HG02938 (cell line): ENCODE data around the gene PDHA1.

Experiments used
- ATAC-seq: cut with Tn5 transposase; IDR thresholded peaks from one replicate; pipeline ENCODE4 v1.9.1; 2021; ENCODE audit warnings: mild to moderate bottlenecking, moderate library complexity; ENCODE audit not compliant: unreplicated experiment

PDHA1 gene

DNA sequence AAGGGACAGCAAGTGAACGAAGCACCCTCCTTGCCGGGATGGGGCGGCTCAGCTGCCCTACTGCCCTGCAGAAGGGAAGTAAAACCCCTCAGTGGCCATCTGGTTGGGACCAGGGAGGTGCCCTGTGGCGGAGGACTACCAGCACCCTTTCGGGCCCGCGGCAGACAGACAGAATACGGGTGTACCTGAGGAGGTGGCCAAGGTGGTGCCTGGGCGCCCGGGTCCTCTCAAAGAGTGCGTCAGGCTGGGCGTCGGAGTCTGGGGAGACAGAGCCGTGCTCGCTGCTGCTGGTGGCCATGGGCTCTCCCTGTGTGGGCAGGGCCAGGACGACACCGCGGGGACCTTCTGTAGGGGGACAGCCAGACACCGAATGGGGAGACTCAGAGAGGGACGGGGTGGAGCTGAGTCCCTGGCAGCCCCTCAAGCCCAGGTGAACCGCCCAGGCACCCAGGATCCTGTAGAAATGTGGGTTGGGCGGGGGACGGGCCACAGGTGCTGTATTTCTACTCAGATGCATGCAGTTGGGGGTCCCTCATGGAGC is 29.7 kb downstream of the PDHA1 start:
- no peak for ATAC-seq

DNA sequence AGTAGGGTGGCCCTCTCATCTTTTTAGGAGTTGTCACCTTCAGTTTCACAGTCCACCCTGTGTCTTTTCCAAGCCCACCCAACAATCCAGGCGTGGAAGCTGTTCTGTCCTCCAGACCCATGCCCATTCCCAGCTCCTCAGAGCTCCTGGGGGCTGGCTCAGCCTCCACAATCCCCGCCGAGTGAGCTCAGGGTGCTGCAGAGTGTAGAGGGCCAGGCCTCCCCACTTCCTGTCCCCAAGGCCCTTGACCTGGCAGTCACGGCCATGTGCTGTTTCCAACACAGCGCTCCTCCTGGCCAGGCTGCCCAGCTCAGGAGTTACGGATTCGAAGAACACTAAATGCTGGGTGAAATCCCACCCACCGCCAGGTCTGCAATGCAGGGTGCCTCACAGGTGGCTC is 31.8 kb downstream of the PDHA1 start:
- ATAC-seq, result no peak

DNA sequence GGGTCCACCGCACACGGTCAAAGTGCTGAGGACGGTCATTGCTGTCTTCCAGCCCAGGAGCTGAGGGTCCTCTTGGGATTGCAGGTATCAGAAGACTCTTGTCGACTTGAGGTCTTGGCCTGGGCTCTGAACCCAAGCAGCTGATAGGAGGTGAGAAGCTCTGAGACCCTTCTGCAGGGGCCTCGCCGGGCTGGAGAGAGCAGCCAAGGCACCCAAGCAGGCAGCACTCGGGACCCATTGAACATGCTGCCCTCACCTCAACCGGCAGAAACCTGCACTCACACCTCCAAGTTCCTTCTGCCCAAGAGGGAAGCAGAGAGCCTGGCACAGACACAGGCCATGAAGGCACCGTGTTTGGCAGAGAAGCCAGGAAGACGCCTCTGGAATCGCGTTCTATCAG is 34.1 kb downstream of the PDHA1 start:
- ATAC-seq, result no peak

DNA sequence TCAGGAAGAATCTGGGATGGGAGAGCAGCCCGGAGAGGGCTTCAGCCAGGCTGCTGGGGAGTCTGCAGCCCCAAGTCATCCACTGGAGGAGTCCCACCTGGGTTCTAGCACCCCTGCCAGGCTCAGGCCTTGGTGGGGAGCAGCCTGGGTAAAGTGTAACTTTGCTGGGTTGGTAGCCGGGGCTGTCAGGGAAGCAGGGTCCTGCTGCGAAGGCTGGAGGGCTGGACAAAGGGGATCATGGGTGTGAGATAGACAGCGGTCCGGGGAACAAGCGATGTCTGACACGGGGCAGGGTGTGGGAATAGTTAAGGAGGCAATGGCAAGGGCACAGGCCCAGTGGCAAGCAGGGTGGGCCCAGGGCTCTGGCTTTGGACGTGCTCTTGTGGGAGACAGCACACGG is 37.6 kb downstream of the PDHA1 start:
- no peak for ATAC-seq

DNA sequence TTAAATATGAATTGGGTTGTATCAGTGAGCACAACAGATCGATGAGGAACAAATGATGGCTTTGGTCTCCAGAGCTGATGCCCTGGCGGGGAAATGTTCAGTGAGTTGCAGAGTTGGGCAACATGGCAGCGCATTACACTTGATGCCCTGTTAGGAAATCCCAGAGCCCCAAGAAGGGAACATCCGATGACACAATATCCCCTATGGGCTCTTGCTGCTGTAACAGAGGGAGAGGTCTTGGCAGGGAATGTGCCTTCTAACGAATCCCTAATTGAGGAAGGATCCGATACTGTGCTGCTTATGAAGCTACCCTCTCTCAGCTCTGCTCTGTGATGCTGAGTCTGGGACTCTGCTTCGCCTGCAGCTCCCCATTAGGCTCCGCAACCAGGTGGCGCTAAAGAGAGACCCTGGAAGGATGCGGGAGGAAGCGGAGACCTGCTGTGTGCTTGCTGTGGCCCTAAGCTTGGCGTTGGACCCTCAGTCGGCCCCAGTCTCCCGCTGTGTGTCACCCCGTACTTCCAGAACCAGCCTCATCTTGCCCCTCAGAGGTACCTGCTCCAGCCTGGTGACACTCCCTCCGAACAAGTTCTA is 38.9 kb downstream of the PDHA1 start:
- no peak for ATAC-seq

DNA sequence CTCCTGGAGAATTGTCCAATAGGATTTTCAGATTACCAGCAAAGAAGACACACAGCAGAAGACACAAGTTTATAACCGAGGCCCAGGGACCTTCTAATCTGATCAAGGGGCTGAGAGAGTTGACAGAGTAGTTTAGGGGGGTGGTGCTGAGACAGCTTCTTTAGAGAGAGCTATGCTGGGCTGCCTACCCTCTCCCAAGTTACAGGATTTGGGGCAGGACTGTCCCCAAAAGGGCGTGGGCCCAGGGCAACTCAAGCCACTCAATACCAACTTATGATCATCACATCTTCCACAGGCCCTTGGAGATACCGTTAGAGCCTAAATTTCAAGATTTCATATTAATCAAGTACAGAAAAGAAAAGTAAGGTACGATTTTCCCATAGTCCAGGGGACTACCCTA is 43.0 kb downstream of the PDHA1 start:
- ATAC-seq, result no peak

DNA sequence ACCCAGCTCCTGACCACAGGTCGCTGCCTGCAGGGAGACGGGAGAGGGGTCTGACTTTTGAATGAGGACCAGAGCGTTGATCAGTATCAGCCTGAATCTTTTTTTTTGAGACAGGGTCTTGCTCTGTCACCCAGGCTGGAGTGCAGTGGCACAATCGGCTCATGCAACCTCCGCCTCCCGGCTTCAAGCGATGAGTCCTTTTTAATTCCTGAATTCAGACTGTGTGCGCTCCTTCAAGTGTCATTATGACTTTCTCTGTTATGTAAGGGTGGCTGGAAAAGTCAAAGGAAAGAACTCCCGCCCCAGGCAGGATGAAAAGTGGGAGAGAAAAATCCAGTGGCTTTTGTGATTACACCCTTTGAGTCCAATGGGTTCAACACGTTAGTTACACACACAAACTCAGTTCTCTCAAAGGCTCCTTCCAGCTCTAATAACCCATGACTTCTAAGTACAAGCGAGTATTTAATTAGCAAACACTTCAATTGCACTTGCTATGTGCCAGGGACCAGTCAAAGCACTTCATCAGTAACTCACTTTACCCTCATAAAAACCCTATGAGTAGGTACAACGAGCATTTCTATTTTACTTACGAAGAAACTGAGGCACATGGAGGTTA is 44.4 kb downstream of the PDHA1 start:
- no peak for ATAC-seq

DNA sequence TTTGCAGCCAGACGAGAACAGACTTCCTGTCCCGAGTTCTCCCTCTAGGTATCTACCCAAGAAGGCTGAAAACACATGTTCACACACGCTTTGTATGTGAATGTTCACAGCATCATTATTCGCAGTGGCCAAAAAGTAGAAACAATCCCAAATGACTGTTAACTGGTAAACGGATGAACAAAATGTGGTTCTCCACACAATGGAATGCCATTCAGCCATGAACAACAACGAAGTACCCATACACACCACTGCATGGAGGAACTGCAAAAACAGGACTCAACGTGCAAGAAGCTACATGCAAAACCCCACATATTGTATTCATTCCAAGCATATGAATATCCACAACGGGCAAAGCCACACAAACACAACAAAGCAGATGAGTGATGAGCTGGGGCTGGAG is 45.0 kb downstream of the PDHA1 start:
- no peak for ATAC-seq

DNA sequence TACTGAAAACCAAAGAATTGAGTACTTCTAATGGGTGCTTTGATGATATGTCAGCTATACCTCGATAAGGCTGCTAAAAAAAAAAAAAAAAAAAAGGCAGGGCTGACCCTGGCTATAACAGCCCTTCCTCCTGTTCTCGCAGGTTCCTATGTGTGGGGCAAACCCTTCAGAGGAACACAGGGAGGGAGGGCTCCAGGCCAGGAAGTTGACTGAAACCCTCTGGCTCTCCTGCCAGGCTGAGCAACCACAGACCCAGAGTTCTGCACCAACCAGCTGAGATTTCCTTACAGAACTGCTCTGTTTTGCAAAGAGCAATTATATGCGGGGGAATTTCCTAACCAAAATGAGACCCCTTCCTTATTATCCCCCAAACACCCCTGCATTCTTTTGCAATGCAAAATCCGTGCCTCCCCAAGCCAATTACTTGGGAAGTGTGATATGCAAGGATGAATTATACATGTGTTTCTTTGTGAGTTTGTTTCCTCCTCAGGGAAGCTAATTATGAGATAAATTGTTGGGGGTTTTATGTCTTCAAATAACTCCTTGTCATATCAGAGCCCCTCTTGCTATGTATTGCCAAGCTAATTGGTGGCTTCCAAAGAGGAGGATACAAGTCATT is 45.6 kb downstream of the PDHA1 start:
- ATAC-seq, result no peak

DNA sequence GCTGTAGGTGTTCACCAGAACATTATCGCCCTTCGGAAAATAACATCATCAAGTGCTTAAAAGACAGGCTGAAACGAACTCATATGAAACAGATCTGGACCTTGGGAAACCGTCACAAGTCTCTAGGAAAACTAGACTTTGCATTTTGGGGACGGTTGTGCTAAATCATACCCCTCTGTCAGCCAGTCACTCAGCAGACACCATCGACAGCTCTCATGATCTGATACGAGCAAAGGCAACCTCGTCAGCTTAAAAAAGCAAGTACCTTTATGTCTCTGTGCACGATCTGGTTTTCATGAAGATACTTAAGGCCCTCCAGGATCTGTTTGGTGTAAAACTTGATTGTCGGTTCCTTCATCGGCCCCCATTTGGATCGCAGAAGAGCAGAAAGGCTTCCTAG is 48.4 kb downstream of the PDHA1 start:
- ATAC-seq, result no peak

DNA sequence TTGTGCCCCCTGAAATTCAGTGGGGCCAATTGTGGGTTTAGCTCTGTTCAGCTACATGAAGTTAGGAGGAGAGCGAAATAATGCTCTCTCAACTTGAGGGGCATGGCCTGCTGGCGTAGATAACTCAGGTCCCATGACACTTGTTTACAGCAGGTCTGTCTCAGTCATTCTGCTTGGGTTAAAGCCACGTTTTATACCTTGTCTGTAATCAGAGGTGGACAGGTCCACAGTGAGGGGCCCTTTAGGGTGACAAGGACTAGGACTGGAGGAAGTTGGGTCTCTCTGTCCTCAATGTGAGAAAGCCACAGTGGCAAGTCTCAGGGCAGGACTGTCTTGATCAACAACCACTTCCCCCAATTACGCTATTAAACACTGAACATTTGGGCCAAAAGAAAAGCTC is 49.0 kb downstream of the PDHA1 start:
- no peak for ATAC-seq

DNA sequence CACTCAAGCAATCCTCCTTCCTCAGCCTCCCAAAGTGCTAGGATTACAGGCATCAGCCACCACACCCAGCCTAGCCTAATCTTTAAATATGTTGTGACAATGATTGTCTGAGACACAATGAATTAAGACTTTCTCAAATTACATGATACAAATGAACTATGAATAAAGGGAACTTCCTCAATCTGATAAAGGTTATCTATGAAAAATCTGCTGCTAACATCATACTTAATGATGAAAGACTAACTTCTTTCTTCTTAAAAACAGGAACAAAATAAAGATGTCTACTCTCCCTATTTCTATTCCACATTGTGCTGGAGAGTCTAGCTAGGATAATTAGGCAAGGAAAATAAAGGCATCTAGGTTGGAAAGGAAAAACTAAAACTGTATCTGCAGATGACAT is 60.0 kb downstream of the PDHA1 start:
- no peak for ATAC-seq

DNA sequence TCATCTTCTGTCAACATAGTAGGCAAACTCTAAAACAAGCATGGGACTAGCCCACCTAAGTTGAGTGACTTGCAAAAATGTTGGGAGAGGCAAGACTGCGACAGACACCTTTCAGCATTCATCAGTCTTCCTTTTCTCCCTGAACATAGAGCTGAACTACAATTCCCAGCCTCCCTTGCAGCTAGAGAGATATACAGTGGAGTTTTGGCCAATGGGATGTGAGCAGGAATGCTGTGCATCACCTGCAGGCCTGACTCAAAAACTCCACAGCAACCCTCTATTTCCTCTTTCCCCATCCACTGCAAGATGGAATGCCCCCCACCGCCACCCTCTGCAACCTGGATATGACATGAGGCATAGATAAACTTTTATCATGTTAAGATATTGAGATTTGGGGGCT is 66.5 kb downstream of the PDHA1 start:
- ATAC-seq, result no peak
